Smooth muscle cell (in vitro differentiated cells): ENCODE results near the gene STARD7. TPM values are rescaled to one million over a fixed set of nuclear protein-coding genes. Genes with fewer than 3 reads are reported as not detected.

Experiments used
- DNase-seq: peaks from one replicate; lab custom pipeline; 2025; ENCODE audit not compliant: unreplicated experiment; lab: John Stamatoyannopoulos, UW
- H2AFZ ChIP-seq: fragments of 200-600 bp; sonication (generic); 2 replicates; pipeline ENCODE4 v1.6.0; 2016; ENCODE audit warnings: antibody characterized with exemption, low read depth, mild to moderate bottlenecking
- H3F3A ChIP-seq: fragments of 200-600 bp; sonication (generic); 2 replicates; pipeline ENCODE4 v1.6.0; 2017; ENCODE audit warnings: antibody characterized with exemption, low read depth
- H3K27ac ChIP-seq: fragments of 200-600 bp; sonication (generic); 2 replicates; pipeline ENCODE4 v1.5.1; 2016; ENCODE audit warnings: low read depth, mild to moderate bottlenecking
- H3K27me3 ChIP-seq: fragments of 200-600 bp; sonication (generic); 2 replicates; pipeline ENCODE4 v1.6.1; 2016; ENCODE audit warnings: low read depth, mild to moderate bottlenecking
- H3K36me3 ChIP-seq: fragments of 200-600 bp; sonication (generic); 2 replicates; pipeline ENCODE4 v1.5.1; 2016; ENCODE audit warnings: low read depth
- H3K4me1 ChIP-seq: fragments of 200-600 bp; sonication (generic); 2 replicates; pipeline ENCODE4 v1.5.1; 2016; ENCODE audit warnings: low read depth
- H3K4me2 ChIP-seq: fragments of 200-600 bp; sonication (generic); 2 replicates; pipeline ENCODE4 v1.6.0; 2016; ENCODE audit warnings: mild to moderate bottlenecking
- H3K4me3 ChIP-seq: fragments of 200-600 bp; sonication (generic); 2 replicates; pipeline ENCODE4 v1.5.1; 2016; ENCODE audit warnings: mild to moderate bottlenecking
- H3K79me2 ChIP-seq: fragments of 200-600 bp; sonication (generic); 2 replicates; pipeline ENCODE4 v1.6.0; 2016; ENCODE audit warnings: low read depth, mild to moderate bottlenecking
- H3K9ac ChIP-seq: fragments of 200-600 bp; sonication (generic); 2 replicates; pipeline ENCODE4 v1.6.0; 2016; ENCODE audit warnings: low read depth
- H3K9me3 ChIP-seq: fragments of 200-600 bp; sonication (generic); replicated peaks from 2 replicates; pipeline ENCODE4 v1.5.1; 2016; ENCODE audit warnings: low read depth
- H4K20me1 ChIP-seq: fragments of 200-600 bp; sonication (generic); 2 replicates; pipeline ENCODE4 v1.6.0; 2016; ENCODE audit warnings: low read depth
- WGBS: methylation state at CpG from one replicate; pipeline ENCODE4 v1.1.7; 2016; ENCODE audit warnings: low lambda C conversion rate; 5-methylcytosine and 5-hydroxymethylcytosine counted together
- polyA plus RNA-seq: library from polyadenylated mRNA; unstranded; fragments of >200 nt; fragmentation: Nextera tagmentation; extraction: Ambion mirVana; gene quantifications from 2 replicates; pipeline ENCODE4 v1.2.1, GENCODE V29; 2016
- total RNA-seq: library from RNA; depleted of rRNA; stranded (reverse); fragments of >200 nt; gene quantifications from 2 replicates; pipeline ENCODE4 v1.2.3, GENCODE V29; 2014
- TF ChIP-seq, protein P1 (sequence below): fragments of 200-600 bp; sonication (generic); IDR thresholded peaks from 2 replicates; pipeline ENCODE4 v1.5.1; 2017; ENCODE audit warnings: borderline replicate concordance, mild to moderate bottlenecking, antibody characterized with exemption; ENCODE audit not compliant: insufficient read depth, poor library complexity, severe bottlenecking

STARD7 gene
- total and polyA plus RNA-seq, 2 experiments from 2014 or later = 62.3 to 64.4 TPM

DNA sequence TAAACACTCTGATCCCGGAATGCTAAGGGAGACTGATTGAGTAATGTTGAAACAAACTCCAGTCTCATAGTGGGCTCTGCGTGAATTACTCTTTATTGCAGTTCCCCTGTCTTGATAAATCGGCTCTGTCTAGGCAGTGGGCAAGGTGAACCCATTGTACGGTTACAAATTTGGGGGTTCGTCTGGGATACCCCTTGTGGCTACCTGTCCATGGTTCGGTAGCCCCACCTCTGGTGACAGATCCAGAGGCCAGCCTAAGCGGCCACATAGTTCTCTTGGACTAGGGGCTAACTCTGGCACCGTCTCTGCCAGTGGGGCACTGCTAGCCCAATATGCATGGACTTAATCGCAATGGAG is 1.1 kb upstream of the STARD7 start:
- Histone ChIP-seq H2AFZ (peak overlapping the region; percentile 94), H3K9ac (peak overlapping the region; percentile 51), H3K9me3 (no peaks in the 10 kb centered on the region), H3F3A (no peaks in the 10 kb centered on the region), H4K20me1 (peaks cover 30% of the 10 kb centered on the region), H3K4me2 (peak overlapping the region; percentile 92), H3K4me3 (peak overlapping the region; percentile 77), H3K36me3 (no peaks in the 10 kb centered on the region), H3K27ac (no peak overlapping the region), H3K4me1 (peaks cover 26% of the 10 kb centered on the region), H3K27me3 (no peaks in the 10 kb centered on the region), H3K79me2 (peaks cover 46% of the 10 kb centered on the region)
- TF ChIP-seq, protein P1, sequence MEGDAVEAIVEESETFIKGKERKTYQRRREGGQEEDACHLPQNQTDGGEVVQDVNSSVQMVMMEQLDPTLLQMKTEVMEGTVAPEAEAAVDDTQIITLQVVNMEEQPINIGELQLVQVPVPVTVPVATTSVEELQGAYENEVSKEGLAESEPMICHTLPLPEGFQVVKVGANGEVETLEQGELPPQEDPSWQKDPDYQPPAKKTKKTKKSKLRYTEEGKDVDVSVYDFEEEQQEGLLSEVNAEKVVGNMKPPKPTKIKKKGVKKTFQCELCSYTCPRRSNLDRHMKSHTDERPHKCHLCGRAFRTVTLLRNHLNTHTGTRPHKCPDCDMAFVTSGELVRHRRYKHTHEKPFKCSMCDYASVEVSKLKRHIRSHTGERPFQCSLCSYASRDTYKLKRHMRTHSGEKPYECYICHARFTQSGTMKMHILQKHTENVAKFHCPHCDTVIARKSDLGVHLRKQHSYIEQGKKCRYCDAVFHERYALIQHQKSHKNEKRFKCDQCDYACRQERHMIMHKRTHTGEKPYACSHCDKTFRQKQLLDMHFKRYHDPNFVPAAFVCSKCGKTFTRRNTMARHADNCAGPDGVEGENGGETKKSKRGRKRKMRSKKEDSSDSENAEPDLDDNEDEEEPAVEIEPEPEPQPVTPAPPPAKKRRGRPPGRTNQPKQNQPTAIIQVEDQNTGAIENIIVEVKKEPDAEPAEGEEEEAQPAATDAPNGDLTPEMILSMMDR = no peak
- 88% methylated on average over 9 of the region's 9 CpGs for WGBS
- DNase-seq = no peak

DNA sequence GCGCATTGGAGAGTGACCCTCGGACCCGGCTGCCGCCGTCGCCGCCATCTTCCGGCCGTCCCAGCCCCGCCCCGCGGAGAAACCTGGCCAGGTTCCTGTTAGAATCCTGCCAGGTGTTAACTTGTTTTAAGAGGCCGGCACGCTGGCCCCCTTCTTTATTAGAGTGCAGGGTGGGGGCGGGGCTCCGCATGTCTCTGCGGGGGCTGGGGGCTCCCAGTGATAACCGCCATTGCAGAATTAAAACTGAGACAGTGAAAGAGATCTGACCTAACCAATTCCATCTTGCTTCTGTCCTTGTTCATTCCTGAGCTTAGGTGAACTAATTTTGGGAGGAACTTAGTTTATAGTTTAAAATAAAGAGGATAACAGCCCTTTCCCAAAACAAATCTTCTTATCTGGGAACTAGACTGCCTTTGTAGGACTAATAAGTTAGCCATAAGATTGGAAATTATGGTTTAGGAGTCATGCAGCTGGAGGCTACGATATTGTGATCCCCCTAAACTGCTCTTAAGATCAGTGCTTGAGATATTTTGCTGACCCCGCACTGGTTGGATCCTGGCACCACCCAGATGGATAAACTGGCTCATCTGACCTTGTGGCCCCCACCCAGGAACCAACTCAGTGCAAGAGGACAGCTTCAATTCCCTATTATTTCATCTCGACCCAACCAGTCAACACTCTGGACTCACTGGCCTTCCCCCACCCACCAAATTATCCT is 543 bp upstream of the STARD7 start:
- Histone ChIP-seq H3K36me3 (no peaks in the 10 kb centered on the region), H3K4me1 (peaks cover 26% of the 10 kb centered on the region), H3K27ac (peak overlapping the region; percentile 12), H4K20me1 (peaks cover 36% of the 10 kb centered on the region), H2AFZ (peak overlapping the region; percentile 94), H3K9ac (peak overlapping the region; percentile 51), H3K27me3 (no peaks in the 10 kb centered on the region), H3F3A (no peaks in the 10 kb centered on the region), H3K4me3 (peak overlapping the region; percentile 77), H3K9me3 (no peaks in the 10 kb centered on the region), H3K79me2 (peaks cover 51% of the 10 kb centered on the region), H3K4me2 (peak overlapping the region; percentile 92)
- TF ChIP-seq, protein P1 = no peak
- no peak for DNase-seq
- WGBS = 12% methylated on average over 18 of the region's 21 CpGs

DNA sequence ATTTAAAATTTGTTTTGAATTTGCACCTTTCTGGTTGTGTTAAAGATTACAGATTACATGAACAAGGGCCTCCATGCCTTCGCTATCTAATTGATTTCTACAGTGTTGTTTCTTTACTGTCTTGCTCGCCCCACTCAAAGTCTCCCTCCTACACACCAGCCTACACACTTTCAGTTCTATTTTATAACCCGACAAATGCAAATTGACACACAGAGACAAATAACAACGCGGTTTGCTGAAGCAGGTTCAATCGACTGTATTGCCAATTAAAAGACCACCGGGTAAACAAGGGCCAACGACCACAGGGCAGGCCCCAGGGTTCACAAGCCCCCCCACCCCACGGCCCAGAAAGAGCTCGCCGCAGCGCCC is 869 bp downstream of the STARD7 start:
- Histone ChIP-seq H3K4me1 (peaks cover 26% of the 10 kb centered on the region), H3F3A (no peaks in the 10 kb centered on the region), H3K4me2 (peak overlapping the region; percentile 92), H3K4me3 (peak overlapping the region; percentile 77), H3K9ac (peak overlapping the region; percentile 76), H3K79me2 (peaks cover 65% of the 10 kb centered on the region), H3K27me3 (no peaks in the 10 kb centered on the region), H4K20me1 (peaks cover 50% of the 10 kb centered on the region), H3K27ac (peak overlapping the region; percentile 65), H2AFZ (peak overlapping the region; percentile 80), H3K9me3 (no peaks in the 10 kb centered on the region), H3K36me3 (no peaks in the 10 kb centered on the region)
- under 1% methylated on average over 12 of the region's 12 CpGs for WGBS
- TF ChIP-seq, protein P1 = no peak
- DNase-seq = no peak
